Caco-2 (cell line): ENCODE measurements around the gene CAPZA1. TPM values are rescaled to one million over a fixed set of nuclear protein-coding genes. Genes with fewer than 3 reads are reported as not detected.

Experiments used
- BruUV-seq: library from RNA; stranded (reverse); fragments of 400-500 nt; replicated peaks from 2 replicates; lab custom pipeline; 2021; lab: Mats Ljungman, UMichigan
- CTCF ChIA-PET: fragments of 300-600 bp; sonication (Branson Sonifier 250); formaldehyde crosslinking; loops from one replicate; lab custom pipeline; 2022; ENCODE audit warnings: antibody characterized with exemption; lab: Charles Lee
- POLR2A ChIA-PET: fragments of 300-600 bp; sonication (Branson Sonifier 250); formaldehyde crosslinking; loops from one replicate; lab custom pipeline; 2022; ENCODE audit warnings: antibody characterized with exemption; lab: Charles Lee
- DNase-seq, 2 experiments: peaks; one replicate each; pipeline versions ENCODE4 v3.0.0 to v3.0.0-alpha.2; 2020 to 2022
- H3K27me3 ChIP-seq: replicated peaks from 2 replicates; pipeline ENCODE4 v1.6.0; 2011; ENCODE audit warnings: low read length; ENCODE audit not compliant: control insufficient read depth, insufficient read depth
- H3K36me3 ChIP-seq: 2 replicates; pipeline ENCODE4 v1.5.1; 2011; ENCODE audit warnings: low read length; ENCODE audit not compliant: control insufficient read depth, insufficient read depth
- H3K4me1 ChIP-seq: fragments of 250-450 bp; sonication (Bioruptor Pico); 2 replicates; pipeline ENCODE4 v1.5.1; 2020; ENCODE audit warnings: mild to moderate bottlenecking
- H3K4me3 ChIP-seq: 2 replicates; pipeline ENCODE4 v1.5.1; 2011; ENCODE audit warnings: low read depth, mild to moderate bottlenecking, control low read depth, low read length
- H3K9me3 ChIP-seq: fragments of 250-450 bp; sonication (Bioruptor Pico); 2 replicates; pipeline ENCODE4 v1.5.1; 2020; ENCODE audit warnings: mild to moderate bottlenecking, moderate library complexity
- H3K27ac Mint-ChIP-seq: one replicate; pipeline ENCODE4 v1.8.0; 2022; ENCODE audit warnings: mixed read lengths; ENCODE audit not compliant: unreplicated experiment
- H3K27me3 Mint-ChIP-seq: one replicate; pipeline ENCODE4 v1.8.0; 2022; ENCODE audit warnings: mixed read lengths; ENCODE audit not compliant: insufficient read depth, unreplicated experiment
- H3K36me3 Mint-ChIP-seq: one replicate; pipeline ENCODE4 v1.8.0; 2022; ENCODE audit warnings: mild to moderate bottlenecking, mixed read lengths; ENCODE audit not compliant: insufficient read depth, unreplicated experiment
- H3K4me1 Mint-ChIP-seq: one replicate; pipeline ENCODE4 v1.8.0; 2022; ENCODE audit warnings: low read depth, mixed read lengths; ENCODE audit not compliant: unreplicated experiment
- H3K4me3 Mint-ChIP-seq: one replicate; pipeline ENCODE4 v1.8.0; 2022; ENCODE audit warnings: mild to moderate bottlenecking, moderate library complexity, mixed read lengths; ENCODE audit not compliant: unreplicated experiment
- H3K9me3 Mint-ChIP-seq: one replicate; pipeline ENCODE4 v1.8.0; 2022; ENCODE audit warnings: mixed read lengths; ENCODE audit not compliant: unreplicated experiment
- intact Hi-C: fragments of 100-400 bp; cut with micrococcal nuclease; formaldehyde crosslinking; loops from one replicate; pipeline ENCODE4 v1.10.0; 2022; ENCODE audit not compliant: unreplicated experiment
- total RNA-seq: library from RNA; stranded (reverse); gene quantifications from 2 replicates; pipeline ENCODE4 v1.2.3, GENCODE V29; 2022
- TF ChIP-seq, protein P1 (sequence below), 2 experiments: fragments of 200-600 bp in 1 of 2; IDR thresholded peaks; 1 replicate in 1 of 2; 2 replicates in 1 of 2; pipeline versions ENCODE4 v1.5.1 to v1.8.0; 2011 to 2022; ENCODE audit warnings: antibody characterized with exemption in 1 of 2, control low read depth in 1 of 2, inconsistent platforms in 1 of 2, low read depth in 1 of 2, low read length in 1 of 2, mild to moderate bottlenecking in 1 of 2, moderate library complexity in 1 of 2; ENCODE audit not compliant: insufficient read depth in 1 of 2, severe bottlenecking in 1 of 2, unreplicated experiment in 1 of 2

Gene CAPZA1
- total RNA-seq, 1 experiment from 2014 or later: 82.4 TPM

- H3K4me1 Mint-ChIP-seq: peaks cover 10% of the 10 kb centered on the region
- BruUV-seq: no TSS peak
- peaks cover 18% of the 10 kb centered on the region; the same call in 1 of the 2 replicates for H3K4me1 ChIP-seq
- ChIA-PET POLR2A (no interaction called here), CTCF (no interaction called here)
- H3K4me3 ChIP-seq: no peak overlapping the region
- intact Hi-C loops: no loop called here
- no peak overlapping the region for H3K4me3 Mint-ChIP-seq
- H3K36me3 Mint-ChIP-seq: peaks cover 7% of the 10 kb centered on the region
- H3K36me3 ChIP-seq: no peaks in the 10 kb centered on the region
- no peak for DNase-seq
- H3K9me3 ChIP-seq: no peaks in the 10 kb centered on the region
- H3K27ac Mint-ChIP-seq: no peak overlapping the region
- H3K9me3 Mint-ChIP-seq: no peaks in the 10 kb centered on the region
- no peaks in the 10 kb centered on the region for H3K27me3 ChIP-seq
- no peaks in the 10 kb centered on the region for H3K27me3 Mint-ChIP-seq
- TF ChIP-seq, protein P1, sequence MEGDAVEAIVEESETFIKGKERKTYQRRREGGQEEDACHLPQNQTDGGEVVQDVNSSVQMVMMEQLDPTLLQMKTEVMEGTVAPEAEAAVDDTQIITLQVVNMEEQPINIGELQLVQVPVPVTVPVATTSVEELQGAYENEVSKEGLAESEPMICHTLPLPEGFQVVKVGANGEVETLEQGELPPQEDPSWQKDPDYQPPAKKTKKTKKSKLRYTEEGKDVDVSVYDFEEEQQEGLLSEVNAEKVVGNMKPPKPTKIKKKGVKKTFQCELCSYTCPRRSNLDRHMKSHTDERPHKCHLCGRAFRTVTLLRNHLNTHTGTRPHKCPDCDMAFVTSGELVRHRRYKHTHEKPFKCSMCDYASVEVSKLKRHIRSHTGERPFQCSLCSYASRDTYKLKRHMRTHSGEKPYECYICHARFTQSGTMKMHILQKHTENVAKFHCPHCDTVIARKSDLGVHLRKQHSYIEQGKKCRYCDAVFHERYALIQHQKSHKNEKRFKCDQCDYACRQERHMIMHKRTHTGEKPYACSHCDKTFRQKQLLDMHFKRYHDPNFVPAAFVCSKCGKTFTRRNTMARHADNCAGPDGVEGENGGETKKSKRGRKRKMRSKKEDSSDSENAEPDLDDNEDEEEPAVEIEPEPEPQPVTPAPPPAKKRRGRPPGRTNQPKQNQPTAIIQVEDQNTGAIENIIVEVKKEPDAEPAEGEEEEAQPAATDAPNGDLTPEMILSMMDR (IDR thresholded peaks at IDR 0.05; ENCODE audit: insufficient read depth in 1 of 2, low read depth in 1 of 2, low read length in 1 of 2, severe bottlenecking in 1 of 2, unreplicated experiment in 1 of 2): no peak
These were observed 90.5 kb downstream of the CAPZA1 start for GRCh38 chr1:112710159-112710558.

DNA sequence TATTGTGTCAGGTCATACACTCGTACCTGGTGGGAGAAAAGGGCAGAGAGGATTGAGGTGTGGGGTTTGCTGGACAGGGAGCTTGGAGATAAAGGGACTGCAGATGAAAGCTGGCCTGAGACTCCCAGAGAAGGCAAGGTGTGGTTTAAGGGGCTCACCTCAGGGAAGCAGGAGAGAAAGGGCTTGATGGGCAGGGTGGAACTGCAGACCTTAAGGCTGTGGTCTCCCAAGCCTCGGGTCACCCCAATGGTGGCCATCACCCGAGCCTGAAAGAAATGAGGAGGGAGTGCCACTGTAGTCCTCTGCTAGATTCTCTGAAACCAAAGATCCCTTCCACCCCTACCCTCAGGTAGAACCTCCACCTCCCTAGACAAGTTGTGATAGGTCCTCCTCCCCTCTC lies 91.0 kb downstream of the CAPZA1 start:
- H3K27me3 Mint-ChIP-seq: no peaks in the 10 kb centered on the region
- Histone ChIP-seq H3K9me3 (no peaks in the 10 kb centered on the region), H3K36me3 (no peaks in the 10 kb centered on the region), H3K27me3 (no peaks in the 10 kb centered on the region), H3K4me3 (no peak overlapping the region), H3K4me1 (peaks cover 15% of the 10 kb centered on the region; the same call in 1 of the 2 replicates)
- intact Hi-C loops: no loop called here
- TF ChIP-seq, protein P1 (IDR thresholded peaks at IDR 0.05; ENCODE audit: insufficient read depth in 1 of 2, low read depth in 1 of 2, low read length in 1 of 2, severe bottlenecking in 1 of 2, unreplicated experiment in 1 of 2): no peak
- H3K4me3 Mint-ChIP-seq: no peak overlapping the region
- ChIA-PET CTCF (no interaction called here), POLR2A (no interaction called here)
- no peak for DNase-seq
- no peak overlapping the region for H3K27ac Mint-ChIP-seq
- no TSS peak for BruUV-seq
- peaks cover 10% of the 10 kb centered on the region for H3K4me1 Mint-ChIP-seq
- H3K9me3 Mint-ChIP-seq: no peaks in the 10 kb centered on the region
- peaks cover 7% of the 10 kb centered on the region for H3K36me3 Mint-ChIP-seq

DNA sequence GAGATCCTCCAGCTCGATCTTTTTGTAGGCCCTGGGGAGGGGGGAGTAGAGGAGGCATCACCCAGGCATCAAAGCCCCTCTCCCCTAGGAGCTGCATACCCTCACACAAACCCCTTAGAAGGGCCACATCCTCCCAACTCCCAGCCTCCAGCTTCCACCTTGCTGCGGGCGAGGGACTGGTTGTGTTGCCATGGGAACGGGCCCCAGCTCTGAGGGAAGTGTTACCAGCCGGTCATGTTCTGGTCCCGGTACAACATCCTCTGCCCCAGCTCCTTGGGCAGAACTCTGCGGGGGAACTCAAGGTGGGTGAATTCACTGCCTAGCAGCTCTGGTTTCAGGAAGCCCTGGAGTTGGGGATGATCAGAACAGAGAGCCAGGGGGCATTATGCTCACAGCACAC lies 91.4 kb downstream of the CAPZA1 start:
- peaks cover 11% of the 10 kb centered on the region; the same call in 1 of the 2 replicates for H3K4me1 ChIP-seq
- CTCF ChIA-PET: no interaction called here
- Mint-ChIP-seq H3K4me1 (peaks cover 10% of the 10 kb centered on the region), H3K4me3 (no peak overlapping the region), H3K36me3 (peaks cover 7% of the 10 kb centered on the region), H3K9me3 (no peaks in the 10 kb centered on the region), H3K27me3 (no peaks in the 10 kb centered on the region), H3K27ac (no peak overlapping the region)
- TF ChIP-seq, protein P1 (IDR thresholded peaks at IDR 0.05; ENCODE audit: insufficient read depth in 1 of 2, low read depth in 1 of 2, low read length in 1 of 2, severe bottlenecking in 1 of 2, unreplicated experiment in 1 of 2): no peak
- intact Hi-C loops: no loop called here
- H3K36me3 ChIP-seq: no peaks in the 10 kb centered on the region
- no peaks in the 10 kb centered on the region for H3K9me3 ChIP-seq
- no peak for DNase-seq
- H3K27me3 ChIP-seq: no peaks in the 10 kb centered on the region
- BruUV-seq: no TSS peak
- POLR2A ChIA-PET: no interaction called here
- H3K4me3 ChIP-seq: no peak overlapping the region
